HG03135 (cell line): Measurements from ENCODE around the gene AHRR.
"Not testable (repeated sequence)": the region's sequence is repeated elsewhere in the genome, so short reads cannot be mapped to it uniquely, and the experiment has no call there.

Experiments
- ATAC-seq: cut with Tn5 transposase; IDR thresholded peaks from one replicate; pipeline ENCODE4 v1.9.1; 2021; ENCODE audit warnings: mild to moderate bottlenecking, moderate library complexity; ENCODE audit not compliant: unreplicated experiment

The AHRR gene

DNA sequence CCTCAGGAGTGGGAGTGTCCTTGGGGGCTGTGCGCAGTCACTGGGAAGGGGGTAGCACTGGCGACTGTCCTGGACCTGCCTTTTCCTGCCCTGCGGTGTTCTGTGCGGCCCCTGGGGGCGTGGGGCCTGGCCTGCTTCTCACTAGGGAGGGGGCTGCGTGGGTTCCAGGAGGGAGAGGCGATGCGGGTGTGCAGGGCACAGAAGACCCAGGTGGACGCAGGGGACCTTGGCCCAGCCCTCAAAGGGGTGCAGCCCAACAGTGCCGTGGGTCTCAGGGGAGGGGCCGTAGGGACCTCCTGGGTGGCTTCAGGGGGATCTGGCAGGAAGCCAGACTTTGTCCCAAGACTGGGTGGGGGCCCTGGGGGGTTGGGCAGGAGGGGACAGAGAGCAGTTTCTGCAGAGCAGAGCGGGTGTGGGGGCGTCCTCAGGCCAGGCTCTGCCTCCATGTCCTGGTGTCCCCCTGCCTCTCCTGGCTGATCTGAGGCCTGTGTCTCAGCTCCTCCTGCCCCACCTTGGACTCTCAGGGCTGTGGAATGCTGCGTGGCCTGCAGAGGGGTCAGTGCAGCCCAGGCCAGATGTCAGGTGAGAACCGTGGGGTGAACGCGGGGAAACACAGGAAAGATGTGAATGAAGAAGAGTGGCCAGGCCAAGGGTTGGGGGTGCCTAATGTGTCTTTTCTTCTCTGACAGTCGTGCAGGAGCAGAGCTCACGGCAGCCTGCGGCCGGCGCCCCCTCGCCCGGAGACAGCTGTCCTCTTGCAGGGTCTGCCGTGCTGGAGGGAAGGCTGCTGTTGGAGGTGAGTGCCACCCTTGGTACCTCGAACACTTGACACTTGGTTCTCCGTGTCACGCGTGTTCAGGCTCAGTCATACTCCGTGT is 54.6 kb downstream of the AHRR start:
- no peak for ATAC-seq

DNA sequence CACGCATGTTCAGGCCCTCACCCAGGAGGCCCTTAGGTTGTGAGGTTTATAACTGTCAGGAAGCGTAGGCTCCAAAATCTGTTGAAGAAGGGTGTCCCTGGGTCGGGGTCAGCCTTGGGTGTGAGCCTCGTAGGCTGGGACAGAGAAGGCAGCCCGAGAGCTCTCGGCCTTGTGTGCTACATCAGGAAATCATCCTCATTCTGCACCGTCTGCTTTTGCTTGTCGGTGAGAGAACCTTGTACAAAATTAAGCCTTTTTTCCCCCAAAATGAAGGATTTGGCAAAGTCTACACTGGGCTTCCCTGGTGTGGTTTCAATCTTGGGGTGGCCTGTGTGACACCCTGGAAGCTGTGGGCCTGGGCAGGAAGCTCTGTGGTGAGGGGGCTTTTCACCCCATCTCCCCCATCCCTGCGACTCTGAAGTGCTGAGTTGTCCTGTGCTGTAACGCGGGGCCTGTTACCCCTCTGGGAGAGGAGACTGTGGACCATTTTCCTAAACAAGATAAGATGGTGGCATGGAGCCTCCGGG is 55.3 kb downstream of the AHRR start:
- ATAC-seq = no peak

DNA sequence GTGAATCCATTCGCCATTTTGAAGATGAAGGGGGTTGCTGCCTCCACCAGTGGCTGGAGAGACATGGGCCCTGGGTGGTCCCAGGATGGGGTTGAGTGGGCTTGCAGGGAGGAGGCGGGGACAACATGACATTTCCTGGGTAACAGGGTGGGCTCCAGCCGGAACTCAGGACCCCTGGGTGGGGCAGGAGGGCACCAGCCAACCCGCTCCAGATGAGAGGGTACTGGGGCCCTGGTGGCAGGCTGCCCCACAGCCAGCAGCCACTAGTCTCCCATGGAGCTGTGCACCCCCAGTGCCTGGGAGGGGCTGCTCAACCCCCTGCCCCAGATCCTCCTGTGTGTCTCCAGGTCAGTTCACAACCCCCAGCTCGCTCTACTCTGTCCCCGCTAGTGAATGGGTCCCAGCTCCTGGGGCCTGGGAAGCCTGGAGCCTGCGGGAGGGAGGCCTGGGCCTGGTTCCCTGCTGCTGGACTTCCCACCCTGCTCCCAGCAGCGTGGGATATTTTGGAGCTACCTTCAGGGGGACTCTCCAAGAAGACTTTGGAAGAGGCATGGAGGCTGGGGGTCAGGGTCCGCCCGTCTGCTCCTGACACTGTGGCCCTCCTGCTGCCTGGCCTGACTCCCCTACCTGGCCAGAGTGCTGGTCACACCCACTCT is 55.9 kb downstream of the AHRR start:
- no peak for ATAC-seq

DNA sequence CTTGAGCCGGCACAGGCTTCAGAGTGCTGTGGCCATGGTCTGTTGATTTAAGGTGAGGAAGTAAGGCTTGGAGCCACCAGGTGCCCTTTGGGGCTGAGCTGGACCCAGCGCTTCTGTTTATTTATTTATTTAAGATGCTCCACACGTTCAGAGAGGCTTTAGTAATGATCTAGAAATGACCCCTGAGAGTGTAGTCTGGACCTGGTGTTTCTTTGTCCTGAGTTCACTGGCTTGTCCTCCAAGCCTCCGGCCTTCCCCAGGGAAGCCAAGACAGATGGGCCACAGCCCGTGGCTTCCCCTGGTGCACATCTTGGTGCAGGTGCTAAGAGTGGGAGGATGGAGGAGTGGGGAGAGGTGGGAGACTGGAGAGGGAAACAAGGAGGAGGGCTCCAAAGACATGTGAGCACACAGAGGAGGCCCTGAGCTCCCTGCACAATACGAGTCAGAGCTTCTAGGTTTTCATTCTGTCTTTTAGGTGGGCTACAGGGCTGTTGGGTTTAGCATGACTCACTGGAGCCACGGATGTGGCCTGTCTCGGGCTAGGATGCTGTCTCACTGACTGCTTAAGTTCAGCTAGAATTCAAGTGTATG is 56.9 kb downstream of the AHRR start:
- ATAC-seq = no peak

DNA sequence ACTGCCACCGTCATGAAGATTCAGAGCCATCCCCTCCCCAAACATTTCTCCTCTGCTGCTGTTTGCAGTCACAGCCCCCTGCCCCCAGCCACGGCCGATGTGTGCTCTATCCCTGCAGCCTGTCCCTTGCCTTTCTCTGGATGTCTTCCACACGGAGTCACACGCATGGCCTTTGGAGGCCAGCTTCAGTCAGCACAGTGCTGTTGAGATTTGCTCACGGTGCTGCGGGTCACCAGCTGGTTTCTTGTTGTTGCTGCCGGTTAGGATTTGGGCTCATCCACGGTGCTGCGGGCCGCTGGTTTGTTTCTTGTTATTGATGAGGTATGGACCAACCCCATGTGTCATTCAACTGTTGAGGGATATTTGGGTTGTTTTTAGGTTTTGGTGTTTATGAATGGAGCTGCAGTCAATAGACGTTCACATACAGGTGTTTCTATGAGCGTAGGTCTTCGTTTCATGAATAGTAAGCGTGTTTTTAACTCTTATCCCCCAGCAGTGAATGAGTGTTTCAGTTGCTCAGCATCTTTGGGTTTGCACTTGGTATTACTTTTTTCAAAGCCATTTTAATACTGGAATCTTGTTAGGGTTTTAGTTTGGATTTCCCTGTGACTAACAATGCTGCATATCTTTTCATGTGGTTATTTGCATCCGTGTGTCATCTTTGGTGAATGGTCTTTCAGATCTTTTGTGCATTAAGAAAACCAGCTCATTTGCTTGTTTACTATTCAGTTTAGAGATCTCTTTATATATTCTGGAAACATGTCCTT is 57.6 kb downstream of the AHRR start:
- ATAC-seq = no peak

DNA sequence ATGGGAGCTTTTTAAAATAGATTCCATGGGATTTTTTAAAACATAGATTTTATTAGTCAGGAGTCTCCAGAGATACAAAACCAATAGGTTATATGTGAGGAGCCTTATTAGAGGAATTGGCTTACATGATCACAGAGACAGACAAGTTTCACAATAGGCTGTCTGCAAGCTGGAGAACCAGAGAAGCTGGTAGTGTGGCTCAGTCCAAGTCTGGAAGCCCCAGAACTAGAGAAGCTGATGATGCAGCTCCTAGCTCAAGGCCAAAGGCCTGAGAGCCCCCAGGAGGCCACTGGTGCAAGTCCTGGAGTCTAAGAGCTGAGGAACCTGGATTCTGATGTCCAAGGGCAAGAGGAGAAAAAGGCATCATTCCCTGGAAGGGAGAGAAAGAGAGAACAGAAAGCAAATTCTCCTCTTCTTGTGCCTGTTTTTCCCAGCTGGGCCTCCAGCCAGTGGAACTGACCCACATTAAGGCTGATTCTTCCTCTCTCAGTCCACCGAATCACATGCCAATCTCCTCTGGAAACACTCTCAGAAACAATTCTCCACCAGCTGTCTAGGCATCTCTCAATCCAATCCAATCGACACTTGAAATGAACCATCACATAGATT is 59.3 kb downstream of the AHRR start:
- ATAC-seq = no peak

DNA sequence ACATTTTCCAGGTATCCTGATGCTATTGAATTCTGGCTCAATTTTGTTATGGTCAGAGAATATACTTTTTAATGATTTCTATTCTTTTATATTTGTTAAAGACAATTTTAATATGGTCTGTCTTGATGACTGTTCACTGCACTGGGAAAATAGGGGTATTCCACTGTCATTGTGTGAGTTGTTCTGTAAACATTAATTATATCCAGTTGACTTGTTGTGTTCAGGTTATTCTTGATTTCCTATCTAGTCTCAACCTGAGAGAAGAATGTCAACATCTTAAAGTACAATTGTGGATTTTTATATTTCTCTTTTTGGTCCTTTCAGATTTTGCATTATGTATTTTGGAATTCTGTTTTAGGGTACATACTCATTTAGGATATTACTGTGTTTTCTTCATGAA is 61.6 kb downstream of the AHRR start:
- no peak for ATAC-seq

DNA sequence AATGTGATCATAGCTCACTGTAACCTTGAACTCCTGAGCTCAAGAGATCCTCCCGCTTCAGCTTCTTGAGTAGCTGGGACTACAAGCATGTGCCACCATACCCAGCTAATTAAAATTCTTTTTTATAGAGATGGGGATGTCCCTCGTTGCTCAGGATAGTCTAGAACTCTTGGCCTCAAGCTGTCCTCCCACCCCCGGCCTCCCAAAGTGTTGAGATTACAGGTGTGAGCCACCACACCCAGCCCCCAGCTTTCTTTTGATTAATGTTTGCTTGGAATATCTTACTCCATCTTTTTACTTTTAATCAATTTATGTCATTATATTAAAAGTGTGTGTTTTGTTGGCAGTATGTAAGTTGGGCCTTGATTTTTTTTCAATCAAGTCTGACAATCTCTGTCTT is 62.1 kb downstream of the AHRR start:
- no peak for ATAC-seq

DNA sequence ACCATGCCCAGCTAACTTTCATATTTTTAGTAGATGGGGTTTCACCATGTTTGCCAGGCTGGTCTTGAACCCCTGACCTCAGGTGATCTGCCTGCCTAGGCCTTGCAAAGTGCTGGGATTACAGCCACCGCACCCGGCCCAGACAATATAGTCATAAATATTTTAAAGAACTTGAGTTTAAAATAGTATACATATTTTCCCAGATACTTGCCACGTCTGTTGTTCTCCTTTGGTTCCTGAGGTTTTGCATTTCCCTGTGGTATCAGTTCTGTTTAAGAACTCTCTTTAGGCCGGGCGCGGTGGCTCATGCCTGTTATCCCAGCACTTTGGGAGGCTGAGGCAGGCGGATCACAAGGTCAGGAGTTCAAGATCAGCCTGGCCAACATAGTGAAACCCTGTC is 63.1 kb downstream of the AHRR start:
- not testable (repeated sequence) for ATAC-seq

DNA sequence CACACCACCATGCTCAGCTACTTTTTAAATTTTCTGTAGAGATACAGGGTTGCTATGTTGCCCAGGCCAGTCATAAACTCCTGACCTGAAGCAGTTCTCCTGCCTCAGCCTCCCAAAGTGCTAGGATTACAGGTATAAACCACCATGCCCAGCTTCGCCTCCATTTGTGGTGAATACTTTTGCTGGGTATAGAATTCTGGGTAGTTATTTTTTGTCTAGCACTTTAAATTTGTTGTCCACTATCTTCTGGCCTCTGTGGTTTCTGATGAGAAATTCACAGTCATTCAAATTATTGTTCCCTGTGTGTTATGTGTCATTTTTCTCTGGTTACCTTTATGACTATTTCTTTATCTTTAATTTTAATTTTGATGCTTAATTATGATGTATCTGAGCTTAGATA is 63.8 kb downstream of the AHRR start:
- no peak for ATAC-seq

DNA sequence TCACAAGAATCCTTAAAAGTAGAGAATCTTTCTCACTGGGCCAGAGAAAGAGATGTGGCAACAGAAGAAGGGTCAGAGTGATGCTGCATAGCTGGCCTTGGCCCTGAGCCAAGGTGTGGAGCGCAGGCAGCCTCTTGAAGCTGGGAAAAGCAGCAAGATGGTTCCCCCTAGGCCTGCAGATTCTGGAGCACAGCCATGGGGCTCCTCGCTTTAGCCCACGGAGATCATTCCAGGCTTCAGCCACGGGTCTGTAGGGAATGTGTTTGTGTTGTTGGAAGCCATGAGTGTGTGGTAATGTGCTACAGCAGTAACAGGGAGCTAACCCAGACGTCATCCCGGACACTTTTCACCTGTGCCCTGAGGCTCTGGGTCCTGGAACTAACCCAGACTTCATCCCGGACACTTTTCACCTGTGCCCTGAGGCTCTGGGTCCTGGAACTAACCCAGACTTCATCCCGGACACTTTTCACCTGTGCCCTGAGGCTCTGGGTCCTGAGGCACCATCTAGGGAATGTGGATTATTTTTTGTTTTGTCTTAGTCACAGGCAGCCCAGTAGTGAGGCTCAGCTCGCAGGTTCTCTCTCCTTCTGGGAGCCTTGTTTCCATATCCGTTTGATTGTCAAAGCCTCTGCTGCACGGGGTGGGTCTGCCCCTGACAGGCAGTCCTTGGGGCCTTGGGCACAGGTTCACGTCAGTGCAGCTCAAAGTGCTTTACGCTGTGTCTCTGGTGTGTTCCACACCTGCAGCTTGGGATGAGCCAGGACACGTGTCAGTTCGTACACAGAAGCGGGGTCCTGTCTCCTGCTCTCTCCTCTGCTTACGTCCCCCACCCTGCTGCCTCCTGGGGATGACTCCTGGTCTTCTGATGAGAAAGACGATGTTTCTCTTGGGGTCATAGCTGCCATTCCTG is 65.2 kb downstream of the AHRR start:
- no peak for ATAC-seq

DNA sequence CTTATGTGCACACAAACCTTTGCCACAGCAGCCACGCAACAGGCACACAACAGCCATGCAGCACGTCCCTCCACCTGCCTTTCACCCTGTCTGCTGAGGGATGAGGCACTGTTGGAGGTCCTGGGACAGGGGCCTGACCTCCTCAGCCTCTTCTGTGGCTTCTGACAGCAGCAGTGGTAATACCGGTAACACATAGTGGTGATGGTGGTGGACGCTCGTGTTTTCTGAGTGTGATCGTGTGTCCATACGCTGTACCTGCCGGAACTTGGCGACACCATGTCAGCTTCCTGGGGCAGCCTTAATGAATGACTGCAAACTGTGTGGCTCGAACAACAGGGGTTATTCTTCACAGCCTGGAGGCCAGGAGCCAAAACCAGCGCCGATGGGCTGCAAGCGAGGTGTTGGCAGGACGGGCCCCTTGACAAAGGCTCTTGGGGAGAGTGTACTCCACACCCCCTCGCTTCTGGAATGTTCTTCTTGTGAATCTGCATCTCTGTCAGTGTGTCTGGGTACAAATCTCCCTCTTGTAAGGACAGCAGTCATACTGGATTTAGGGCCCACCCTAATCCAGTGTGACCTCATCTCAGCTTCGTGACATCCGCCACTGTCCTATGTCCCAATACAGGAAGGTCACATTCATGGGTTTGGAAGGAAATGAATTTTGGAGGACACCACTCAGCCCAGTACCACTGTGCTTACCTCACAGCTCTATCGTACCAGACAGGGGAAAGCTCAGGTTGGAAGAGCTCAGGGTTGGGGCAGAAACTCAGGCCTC is 66.2 kb downstream of the AHRR start:
- no peak for ATAC-seq

DNA sequence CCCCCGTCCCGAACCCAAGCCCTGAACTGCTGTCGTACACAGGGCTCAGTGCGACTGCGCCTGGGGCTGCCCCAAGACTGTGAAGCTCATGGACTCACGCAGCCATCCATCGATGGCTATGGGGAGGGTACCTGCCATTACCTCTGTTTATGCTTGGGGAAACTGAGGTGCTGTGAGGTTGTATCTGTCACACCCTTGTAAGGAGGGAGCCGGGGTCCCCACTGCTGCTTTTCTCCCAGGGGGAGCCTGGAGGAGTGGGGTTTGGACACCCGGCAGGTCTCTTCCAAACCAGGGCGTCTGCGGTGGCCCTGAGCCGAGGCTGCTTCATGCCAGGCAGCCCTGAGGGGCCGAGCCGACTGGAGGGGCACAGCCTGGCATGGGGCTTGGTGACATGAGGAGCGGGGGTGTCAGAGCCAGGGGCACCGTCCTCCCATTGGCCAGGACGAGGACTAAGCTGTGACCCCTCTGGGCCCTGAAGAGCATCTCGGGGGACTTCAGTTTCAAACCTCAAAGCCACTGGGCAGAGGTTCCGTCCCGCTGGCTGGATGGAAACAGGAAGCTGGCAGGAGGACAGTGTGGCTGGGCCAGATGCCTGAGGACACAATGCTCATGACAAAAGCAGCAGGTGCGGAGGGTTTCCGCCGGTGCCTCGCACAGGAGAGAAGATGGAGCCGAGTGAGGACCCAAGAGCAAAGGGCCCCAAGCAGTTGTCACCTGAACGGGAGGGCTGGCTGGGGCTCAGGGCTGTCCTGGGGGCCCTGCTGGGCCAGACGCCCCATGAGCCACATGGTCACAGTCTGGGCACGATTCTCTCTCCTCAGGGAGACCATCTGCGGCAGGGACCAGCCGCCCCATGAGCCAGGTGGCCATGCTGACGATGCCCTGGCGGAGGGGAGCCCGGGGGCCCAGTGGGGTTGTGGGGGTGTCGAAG is 67.0 kb downstream of the AHRR start:
- ATAC-seq = no peak

DNA sequence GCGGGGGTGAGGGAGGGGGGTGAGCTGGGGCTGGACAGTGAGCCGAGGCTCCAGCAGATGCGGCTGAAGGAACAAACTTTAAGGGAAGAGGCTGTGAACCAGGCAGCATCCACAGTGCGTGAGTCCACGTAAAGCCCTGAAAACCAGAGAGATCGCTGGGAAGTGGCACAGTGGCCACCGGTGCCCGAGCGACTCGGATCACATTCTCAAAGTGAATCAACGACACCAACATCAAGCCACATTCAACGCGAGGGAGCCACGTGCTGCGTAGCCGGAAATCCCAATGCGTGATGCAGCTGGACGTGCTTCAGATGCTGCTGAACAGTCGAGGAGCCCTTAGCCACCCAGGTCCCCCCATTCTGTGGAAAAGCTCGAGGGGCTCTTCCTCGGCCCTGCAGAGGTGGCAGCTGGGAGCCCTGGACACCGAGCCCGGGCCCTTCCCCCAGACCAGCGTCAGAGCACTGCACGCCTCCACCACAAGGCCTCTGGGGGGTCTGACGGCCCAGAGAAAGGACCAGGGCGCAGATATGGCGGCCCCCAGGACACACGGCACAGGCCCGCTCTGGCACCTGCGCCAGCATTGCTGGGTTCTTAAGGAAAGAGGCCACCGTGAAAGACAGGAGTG is 67.8 kb downstream of the AHRR start:
- ATAC-seq = no peak

DNA sequence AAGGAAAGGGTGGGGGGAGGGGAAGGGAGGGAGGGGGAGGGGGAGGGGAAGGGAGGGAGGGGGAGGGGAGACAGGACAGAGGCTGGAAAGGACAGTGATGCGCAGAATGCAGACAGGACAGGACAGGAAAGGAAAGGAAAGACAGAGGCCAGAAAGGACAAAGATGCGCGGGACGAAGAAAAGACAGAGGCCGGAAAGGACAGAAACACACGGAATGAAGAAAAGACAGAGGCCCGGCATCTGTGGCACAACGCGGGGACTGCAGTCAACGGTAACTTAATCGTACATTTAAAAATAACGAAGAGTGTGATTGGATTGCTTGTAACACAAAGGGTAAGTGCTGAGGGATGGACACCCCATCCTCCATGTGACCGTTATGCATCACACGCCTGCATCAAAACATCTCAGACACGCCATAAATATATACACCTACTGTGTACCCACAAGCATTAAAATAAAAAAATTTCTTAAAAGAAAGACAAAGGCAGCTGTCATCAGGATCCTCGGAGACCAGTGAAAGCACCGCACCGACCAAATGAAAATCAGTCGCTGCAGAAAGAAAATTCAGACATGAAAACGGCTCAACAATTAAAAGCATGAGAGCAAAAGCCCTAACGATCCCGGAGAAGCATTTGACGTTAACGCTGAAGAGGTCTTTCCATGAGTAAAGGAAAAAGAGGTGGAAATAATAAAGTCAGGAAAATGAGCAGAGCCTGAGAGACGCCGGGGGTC is 68.5 kb downstream of the AHRR start:
- ATAC-seq = no peak

DNA sequence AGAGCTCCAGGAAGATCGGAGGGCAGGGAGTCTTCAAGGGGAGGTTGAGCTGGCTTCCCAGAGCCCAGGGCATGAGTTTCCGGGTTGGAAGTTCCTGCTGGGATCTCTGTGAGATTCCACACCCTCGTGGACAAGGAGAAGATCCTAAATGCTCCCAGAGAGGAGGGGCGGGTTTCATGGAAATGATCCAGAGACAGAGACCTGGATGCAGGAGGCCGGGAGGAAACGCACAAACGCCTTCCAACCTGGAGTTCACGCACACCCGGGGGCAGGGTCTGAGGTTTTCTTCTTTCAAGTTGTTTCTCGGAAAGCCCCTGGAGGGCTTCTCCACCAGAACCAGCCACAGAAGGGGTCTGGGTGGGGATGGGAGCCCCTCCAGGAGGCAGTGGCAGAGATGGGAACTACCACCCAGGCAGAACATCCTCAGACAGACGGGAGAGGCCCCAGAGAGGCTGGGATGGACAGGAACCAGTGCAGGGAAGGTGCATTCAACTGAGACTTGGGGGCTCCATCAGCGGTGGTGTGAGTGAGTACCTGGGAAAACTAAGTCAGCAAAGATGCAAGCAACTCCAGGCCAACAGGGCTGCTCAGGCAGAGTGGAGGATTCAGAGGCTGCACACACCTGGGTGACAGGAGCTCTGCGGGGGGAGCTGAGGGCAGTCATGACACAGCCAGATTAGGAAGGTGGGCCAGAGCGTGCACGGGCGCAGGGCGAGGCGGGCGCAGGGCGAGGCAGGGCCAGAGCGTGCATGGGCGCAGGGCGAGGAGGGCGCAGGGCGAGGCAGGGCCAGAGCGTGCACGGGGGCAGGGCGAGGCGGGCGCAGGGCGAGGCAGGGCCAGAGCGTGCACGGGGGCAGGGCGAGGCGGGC is 69.3 kb downstream of the AHRR start:
- no peak for ATAC-seq
